ENCODE data around the gene CCER1.

CCER1 gene

DNA sequence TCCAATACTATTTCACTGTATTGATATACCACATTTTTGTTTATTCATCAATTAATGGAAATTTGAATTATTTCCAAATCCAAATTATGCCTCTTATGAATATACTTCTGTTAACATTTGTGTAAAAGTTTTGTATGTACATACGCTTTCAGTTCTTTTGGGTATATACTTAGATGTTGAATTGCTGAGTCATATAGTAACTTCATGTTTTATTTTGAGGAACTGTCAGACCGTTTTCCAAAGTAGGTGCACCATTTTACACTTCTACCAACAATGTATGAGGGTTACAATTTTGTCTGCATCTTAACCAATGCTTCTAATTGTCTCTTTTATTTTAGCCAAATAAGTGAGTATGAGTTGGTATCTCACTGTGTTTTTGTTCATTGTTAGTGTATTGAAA is 10.2 kb upstream of the CCER1 start:
- DNase-seq (ENCODE audit: low read depth): no peak

DNA sequence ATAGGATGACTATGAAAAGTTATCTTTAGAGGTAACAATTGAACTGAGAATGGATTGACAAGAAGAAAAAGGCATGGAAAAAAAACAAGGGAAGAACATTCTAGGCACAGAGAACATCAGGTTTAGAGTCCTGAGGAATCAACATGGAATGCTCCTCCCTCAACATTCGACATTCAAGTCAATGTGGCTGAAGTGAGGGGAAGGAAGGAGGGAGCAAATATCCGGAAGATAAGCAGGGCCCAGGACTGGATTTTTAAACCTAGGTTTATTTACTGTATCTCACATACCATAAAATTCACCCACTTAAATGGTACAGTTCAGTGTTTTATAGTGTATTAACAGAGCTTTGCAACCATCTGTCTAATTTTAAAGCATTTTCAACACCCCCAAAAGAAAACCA is 9.6 kb upstream of the CCER1 start:
- no peak for DNase-seq (ENCODE audit: low read depth)

DNA sequence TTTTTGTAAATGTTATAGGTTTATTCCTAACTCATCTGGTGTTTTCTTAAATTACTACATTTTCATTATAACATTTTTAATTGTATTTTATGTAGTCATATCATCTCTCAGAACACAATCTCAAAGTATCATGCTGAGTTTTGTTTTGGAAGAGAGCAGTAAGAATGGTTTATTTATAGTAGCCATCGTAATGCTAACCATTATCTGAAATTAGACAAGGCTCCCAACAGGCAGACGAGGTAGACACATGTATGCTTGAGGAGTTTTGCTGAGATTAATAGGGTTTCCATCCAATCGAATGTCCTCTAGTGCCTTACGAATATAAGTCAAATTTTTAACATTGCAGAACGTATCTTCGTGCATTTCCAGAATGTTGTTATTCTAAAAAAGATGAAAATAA is 9.0 kb upstream of the CCER1 start:
- DNase-seq (ENCODE audit: low read depth): no peak

DNA sequence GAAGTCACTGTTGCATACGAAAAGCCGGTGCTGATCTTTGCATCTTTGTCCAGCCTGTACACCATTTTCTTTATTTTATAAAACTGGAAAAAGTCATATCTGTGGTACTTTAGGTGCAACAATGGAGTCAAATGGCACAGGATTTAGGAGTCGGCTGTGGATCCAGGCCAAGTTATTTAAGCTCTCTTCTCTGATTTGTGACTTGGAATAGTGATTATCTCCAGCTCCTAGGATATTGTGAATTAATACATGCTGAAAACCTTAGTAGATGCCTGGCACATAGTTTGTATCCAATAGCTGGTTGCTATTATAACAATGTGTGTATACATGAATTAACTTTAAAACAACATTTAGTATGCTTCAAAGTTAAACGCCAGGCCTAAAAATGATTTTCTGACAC is 6.2 kb upstream of the CCER1 start:
- no peak for DNase-seq (ENCODE audit: low read depth)

DNA sequence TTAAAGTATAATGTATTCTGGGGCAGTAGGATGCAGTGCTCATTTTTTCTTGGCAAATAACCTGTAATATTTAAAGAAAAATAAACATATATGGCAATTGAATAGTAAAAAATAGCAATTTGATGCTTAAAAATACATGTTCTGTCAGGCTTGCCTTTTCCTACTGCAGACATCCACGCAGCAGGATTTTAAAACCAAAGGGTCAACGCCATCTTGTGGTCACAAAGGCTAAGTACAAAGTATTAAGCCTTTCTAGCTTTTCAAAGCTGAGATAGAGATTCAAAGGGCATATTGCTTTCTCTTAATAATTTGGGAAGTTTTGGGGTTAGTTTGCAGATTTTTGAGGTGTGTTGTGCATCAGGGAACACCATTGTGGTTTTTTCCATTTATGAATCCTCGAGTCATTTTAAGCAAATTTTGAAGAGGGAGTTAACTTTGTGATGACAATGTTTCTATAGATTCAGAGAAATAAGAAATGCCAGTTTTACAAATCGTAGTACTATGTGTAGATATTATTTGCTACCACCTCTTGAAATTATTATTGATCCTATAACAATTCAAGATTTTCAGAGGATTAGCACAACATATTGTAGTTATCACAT is 4.7 kb upstream of the CCER1 start:
- DNase-seq (ENCODE audit: low read depth): peak; percentile 2

DNA sequence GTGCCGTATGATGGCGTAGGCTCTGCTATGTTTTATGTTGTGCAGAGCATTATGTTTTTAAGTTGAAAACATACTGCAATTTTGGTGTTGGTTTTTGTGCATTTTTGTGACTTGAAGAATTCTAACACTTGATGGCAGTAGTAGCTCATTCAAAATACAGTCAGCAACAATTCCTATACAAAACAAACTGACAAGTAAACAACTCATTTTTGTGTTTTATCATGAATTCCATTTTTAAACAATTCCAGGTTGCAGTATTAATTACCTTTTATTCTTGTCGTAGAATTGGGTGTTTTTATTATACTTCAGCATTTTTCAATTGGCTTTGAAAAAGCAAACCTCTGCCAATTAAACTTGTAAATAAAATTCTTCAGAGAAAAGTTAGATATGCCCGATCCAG is 4.1 kb upstream of the CCER1 start:
- DNase-seq (ENCODE audit: low read depth): no peak

DNA sequence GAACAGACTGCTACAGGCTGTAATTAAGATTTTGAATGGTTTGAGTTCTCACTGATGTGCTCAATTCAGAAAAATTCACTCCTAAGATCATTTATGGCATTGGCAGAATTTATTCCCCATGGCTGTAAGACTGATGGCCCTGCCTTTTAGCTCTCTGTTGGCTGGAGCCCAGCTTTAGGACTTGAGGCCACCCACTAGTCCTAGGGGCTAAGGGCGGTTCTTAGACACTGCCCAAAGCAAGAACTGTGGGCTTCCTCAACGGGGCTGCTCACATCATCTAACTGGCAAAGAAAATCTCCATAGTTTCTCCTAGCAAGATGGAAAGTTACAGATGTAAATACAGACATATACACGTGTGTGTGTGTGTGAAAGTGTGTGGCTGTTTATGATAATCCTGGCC is 3.4 kb upstream of the CCER1 start:
- no peak for DNase-seq (ENCODE audit: low read depth)

DNA sequence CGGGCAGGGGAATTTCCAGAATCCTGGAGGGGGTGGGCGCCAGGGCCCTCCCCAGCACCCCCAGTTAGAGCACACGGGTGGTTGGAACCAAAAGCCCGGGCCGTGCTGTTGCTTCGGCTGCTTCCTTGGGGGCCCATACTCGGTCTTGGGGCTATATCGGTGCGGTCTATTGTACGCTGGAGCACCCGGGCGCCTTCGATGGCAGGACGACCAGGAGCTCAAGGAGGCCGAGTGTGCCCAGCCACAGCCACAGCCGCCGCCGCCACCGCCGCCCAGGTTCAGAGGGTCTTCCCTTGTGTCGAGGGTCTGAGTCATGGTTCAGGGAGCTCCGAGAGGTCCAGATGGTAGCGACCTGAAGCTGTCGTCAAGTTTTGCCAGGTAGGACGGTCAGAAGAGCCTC is 548 bp downstream of the CCER1 start:
- DNase-seq (ENCODE audit: low read depth): no peak

DNA sequence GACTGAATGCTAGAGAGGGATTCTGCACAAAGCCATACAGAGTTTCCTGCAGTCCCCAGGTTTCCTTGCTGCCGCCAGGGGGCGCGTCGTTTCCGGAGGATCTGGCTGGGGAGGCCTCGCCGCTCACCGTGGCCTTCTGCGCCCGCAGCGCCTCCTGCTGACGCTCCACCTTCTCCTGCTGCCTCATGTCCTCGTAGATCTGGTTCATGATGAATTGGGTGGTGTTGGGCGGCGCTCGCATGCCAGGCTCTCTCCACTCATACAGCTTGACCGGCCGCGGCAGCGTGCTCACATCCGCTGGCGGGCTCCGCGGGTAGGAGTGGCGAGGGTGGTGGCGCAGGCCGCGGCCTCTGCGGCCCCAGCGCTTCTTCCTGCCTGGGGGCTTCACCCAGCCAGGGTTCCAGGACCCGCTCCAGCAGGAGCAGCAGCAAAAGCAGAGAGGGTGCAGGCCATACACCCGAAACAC is 987 bp downstream of the CCER1 start:
- DNase-seq (ENCODE audit: low read depth): no peak

DNA sequence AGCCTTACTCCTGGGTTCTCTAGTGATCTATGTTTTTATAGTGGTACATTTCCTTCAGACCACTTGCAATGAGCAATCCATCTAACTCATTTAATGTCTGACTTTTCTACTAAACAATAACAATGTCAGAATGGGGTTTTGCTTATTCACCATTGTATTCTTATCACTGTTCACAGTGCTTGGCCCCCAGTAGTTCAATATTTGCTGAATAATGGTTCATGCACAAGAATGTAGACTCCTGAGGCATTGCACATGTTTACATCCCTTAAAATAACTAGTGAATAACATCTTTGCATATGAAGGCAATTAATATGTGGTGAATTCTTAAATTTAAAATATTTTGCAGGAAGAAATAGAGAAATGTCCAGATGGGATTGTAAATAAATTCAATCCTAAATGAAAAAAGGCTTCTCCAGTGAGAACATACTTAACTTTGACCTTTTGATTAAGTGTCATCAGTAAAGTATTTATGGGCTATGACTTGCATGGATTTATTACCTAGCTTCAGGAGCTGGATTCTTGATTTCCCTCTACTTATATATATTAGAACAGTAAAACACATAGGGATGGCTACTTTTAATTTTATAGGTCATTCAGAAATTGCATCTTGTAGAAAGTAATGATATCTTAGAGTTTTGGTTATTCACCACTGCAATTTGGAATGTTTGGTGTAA is 3.4 kb downstream of the CCER1 start:
- no peak for DNase-seq (ENCODE audit: low read depth)

DNA sequence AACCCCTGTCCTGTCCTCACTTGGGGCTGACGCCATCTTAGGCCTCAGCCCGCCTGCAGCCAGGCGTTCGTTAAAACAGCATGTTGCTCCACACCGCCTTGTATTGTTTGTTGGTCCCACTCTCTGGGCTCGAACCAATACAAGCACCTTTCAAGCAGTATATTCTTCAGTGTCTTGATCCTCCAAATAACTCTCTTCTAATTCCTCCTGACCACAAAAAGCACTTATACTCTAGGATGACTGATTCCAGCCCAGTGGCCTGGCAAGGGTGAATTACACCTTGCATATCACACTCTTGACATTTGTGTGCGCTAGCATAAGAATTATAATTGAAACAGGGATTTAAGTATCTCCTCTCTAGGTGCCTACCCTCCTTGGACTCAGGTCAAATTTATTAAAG is 7.1 kb downstream of the CCER1 start:
- no peak for DNase-seq (ENCODE audit: low read depth)

DNA sequence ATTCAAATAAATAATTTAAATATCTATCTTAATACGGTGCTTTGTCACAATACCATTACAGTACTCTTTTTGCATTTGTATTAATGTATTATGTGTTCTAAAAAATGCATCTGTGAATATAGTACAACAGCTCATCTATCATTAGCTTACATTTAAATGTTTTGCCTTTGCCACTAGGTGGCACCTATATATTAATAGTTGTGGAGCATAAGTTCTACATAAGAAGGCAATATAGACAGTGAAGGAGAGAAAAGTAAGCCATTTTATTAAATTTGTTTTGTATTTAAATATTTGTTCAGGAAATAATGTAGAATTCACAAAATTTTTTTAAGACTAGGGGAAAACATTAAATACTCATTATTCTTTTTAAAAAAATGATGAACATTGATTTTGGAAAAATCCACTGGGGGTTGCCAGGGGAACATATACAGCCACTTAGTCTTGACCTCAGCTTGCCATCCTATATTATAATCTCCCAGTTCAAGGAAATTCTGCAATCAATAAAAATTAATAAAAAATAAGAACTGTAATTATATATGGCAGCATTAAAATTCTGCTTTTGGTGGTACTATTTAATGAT is 9.8 kb downstream of the CCER1 start:
- DNase-seq (ENCODE audit: low read depth): no peak

DNA sequence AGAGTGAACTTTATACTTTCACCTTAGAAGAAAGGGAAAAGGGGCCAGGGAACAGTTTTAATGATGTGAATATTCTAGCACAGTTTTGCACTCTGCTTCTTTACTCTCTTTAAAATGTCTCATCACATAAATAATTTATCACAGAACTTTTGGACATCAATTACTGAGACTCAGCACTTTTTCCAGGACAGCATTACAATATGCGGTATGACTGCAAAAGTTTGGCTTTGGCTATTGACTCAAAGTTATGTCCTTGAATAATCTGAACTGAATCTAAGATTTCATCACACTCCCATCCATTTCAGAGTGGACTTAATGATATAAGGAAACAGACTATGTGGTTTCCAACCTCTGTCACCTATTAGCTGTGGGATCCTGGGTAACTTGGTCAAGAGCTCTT is 11.7 kb downstream of the CCER1 start:
- no peak for DNase-seq (ENCODE audit: low read depth)

DNA sequence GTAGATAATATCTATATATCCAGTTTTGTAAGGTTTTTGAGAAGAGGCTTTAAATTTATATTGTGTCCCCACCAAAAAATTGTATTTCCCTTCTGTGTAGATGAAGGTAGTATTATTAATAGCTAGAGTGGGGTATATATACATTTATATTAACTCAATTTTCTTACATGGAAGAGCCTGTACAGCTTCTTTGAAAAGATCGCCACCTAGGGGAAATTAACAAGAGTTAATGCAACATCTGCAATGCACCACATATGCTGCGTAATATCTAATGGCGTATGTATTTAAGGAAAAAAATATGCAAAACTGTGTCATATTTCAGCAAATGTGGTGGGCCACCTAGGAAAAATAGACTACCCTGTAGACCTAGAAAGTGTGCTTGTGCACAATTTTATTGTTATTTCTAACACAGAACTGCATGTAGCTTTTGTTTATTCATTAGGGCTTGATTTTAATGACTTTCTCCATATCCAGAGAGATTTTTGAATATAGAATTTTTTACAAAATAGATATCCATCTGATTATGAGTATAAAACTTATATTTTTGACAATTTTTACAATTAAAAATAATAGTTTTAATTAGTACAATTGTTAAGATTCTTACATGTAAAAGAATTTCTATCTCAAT is 14.0 kb downstream of the CCER1 start:
- no peak for DNase-seq (ENCODE audit: low read depth)

DNA sequence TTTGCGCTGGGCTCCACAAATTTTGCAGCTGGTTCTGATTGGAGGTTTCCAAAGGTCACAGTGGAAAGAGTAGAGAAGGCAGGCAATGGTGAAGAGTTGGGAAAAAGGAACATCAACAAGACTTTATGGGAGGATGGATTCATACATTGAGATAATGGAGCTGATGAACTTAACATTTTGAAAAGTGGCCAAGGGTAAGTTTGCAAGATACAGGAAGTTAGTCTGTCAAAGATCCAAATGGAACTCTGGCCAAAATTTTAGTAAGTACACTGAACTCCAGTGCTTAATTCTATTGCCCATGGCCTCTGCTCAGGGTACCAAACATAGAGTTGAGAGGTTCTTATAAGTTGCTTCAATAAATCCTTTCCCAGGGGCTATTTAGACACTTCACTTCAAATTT is 15.6 kb downstream of the CCER1 start:
- no peak for DNase-seq (ENCODE audit: low read depth)

DNA sequence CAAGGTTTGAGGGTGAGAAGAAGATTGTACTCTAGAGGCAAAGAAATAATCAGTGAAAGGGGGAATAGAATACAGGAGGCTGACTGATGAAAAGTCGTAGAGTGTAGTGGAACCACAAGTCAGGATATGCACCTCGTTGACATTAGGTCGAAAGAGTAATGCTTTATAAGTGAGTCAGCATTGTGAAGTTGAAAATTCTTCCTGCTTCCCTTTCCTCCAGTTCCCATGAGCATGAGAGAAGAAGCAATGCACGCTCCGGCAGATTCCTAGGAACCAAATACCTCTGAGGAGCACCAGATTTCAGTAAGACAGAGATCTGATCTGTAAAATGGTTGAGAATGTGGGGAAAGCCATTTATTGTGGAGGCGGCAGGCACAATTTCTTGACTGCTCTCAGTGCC is 16.5 kb downstream of the CCER1 start:
- no peak for DNase-seq (ENCODE audit: low read depth)

DNA sequence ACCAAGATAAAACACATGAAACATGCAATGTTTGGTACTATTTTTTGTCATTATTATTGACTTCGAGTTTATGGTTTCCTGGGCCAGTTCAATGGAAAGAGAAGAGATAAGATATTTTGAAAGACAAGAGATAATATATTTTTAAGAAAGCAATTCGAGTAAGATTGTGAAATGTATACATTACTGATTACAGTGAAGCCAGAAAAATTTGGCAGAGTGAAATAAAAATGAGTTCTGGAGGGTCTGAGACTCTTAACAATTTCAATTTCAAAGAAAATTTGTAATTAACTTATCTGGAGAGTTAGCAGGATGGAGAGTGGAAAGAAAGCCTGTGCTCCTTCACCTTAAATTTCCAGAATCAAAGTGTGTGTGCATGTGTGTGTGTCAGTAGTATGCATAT is 17.3 kb downstream of the CCER1 start:
- DNase-seq (ENCODE audit: low read depth): no peak

DNA sequence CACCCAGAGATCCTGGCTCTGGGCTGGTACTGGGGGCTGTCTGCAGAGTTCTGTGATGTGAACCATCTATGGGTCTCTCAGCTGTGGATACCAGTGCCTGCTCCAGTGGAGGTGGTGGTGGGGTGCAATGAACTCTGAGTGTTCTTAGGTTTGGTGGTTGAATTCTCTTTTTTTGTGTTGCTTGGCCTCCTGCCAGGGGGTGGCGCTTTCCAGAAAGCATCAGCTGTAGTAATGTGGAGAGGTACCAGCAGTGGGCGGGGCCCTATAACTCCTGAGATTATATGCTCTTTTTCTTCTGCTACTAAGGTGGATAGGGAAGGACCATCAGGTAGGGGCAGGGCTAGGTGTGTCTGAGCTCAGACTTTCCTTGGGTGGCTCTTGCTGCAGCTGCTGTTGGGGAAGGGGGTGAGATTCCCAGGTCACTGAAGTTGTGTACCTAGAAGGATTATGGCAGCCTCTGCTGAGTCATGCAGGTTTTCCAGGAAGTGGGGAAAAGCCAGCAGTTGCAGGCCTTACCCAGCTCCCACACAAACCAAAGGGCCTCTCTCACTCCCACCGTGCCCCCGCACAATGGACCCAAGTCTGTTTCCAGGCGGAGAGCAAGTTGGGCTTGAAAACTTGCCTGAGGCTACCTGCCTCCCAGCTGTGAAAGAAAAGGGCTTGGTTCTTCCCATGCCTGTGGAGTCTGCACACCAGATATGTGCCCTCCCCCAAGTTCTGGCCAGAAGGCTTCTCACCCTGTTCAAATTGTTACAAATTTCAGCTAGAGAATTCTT is 18.6 kb downstream of the CCER1 start:
- no peak for DNase-seq (ENCODE audit: low read depth)

DNA sequence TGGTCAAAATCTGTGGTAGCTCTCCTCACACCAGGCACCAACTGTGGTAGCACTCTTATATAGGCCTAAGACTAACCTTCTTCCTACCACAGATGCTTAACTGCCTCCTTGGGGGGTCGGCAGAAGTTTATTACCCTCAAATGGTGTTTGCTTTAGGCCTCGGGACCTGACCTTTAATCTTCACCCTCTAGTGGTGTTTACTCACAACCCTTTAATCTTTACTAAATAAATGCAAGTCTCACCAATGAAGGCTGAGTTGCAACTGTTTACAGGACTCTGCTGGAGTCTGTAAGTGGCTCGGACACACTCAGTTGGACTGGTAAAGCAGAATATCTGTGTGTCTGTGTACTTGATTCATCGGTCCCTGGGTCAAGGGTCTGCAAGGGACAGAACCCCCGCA is 29.4 kb downstream of the CCER1 start:
- no peak for DNase-seq (ENCODE audit: low read depth)

DNA sequence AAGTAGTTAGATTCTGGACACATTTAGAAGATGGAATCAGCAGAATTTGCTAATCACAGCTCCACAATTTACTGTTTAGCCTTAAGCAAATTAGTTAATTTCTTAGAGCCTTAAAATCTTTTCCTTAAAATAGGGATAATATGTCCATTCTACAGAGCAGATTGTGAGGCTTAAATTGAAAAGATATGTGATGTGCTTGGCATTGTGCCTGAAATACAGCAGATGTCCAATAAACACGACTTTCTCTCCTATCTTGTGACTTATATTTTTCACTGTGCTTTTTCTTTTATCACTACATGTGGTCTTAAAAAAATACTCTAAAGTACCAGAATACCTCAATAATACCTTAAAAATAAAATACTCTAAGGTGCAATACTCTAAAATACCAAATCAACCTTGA is 30.6 kb downstream of the CCER1 start:
- DNase-seq (ENCODE audit: low read depth): no peak

DNA sequence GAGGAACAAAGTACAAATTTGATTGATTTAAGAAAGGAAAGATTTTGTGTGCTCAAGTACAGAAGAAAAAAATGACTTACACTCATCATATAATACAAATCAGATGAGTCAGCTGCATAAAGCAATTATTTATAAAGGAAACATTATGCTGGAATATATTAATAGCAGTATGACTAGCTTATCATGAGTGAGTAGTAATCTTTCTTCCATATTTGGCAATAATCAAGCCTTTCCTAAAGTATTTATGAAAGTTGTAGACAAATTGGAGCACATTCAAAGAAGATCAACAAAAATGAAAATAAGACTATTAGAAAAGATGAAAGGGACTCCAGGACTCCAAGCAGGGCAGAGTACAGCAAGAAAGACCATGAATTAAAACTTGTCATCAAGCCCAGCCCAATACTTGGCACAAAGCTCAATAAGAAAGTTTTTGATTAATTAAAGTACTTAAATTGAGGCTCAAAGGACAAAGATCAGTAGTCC is 32.8 kb downstream of the CCER1 start:
- no peak for DNase-seq (ENCODE audit: low read depth)

DNA sequence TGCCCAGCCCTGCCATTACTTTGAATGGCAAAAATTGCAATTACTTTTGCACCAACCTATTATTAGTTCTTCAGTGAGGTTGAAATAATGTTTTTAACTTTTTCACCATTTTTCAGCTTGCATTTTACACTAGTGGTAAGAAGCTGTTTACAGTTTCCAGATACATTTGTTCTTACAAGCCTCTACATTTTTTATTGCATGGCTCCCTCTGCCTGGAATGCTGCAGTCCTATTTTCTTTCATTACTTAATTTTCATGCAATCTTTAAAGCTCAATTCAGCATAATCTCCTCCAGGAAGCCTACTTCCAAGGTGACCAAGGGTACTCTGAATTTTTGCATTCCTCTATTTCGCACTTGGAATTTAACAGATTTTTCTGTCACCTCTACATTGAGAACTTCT is 33.4 kb downstream of the CCER1 start:
- DNase-seq (ENCODE audit: low read depth): no peak

DNA sequence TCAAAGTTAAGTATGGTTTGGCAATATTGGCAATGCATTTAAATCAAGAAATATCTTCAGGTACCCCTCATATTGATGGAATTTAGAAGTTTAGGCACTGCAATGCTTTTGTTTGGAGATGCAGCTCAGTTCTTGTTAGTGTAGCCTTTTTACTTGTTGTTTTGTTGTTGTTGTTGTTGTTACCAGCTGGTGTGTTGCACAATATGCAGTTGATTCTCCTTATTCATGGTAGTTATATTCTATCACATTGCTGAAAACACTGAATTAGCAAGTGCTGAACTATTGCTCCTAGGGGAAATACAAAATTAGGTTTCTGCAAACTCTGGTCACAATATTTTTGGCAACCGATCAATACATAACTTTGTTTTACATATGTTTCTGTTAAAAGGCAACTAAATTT is 34.8 kb downstream of the CCER1 start:
- no peak for DNase-seq (ENCODE audit: low read depth)

Measured in activated T-cell treated with anti-CD3 and anti-CD28 coated beads for 24 hours (primary cell).